Mesothelial cell of epicardium (in vitro differentiated cells): ENCODE results near the gene HDGFL1. TPM values are rescaled to one million over a fixed set of nuclear protein-coding genes. Genes with fewer than 3 reads are reported as not detected.
A peak's percentile ranks its signal among the peaks of the same experiment; 100 is the strongest.

Source experiments
- DNase-seq, 2 experiments: peaks; one replicate each; pipeline ENCODE4 v3.0.0; 2021; ENCODE audit warnings: low spot score in 2 of 2; ENCODE audit not compliant: unreplicated experiment in 2 of 2
- H3K27ac Mint-ChIP-seq: 2 replicates; pipeline ENCODE4 v1.8.0; 2021; ENCODE audit warnings: mixed read lengths
- H3K27me3 Mint-ChIP-seq: 2 replicates; pipeline ENCODE4 v1.8.0; 2021; ENCODE audit warnings: low read depth, mixed read lengths
- H3K36me3 Mint-ChIP-seq: 2 replicates; pipeline ENCODE4 v1.8.0; 2021; ENCODE audit warnings: mixed read lengths
- H3K4me1 Mint-ChIP-seq: 2 replicates; pipeline ENCODE4 v1.8.0; 2021; ENCODE audit warnings: mixed read lengths
- H3K4me3 Mint-ChIP-seq: 2 replicates; pipeline ENCODE4 v1.8.0; 2021; ENCODE audit warnings: mild to moderate bottlenecking, moderate library complexity, mixed read lengths
- H3K9me3 Mint-ChIP-seq: 2 replicates; pipeline ENCODE4 v1.8.0; 2021; ENCODE audit warnings: mixed read lengths
- CTCF ChIP-seq: fragments of 200-600 bp; sonication (generic); IDR thresholded peaks from one replicate; pipeline ENCODE4 v1.5.0; 2021; ENCODE audit warnings: antibody characterized with exemption; ENCODE audit not compliant: unreplicated experiment
- total RNA-seq: library from RNA; stranded (reverse); gene quantifications from 3 replicates; pipeline ENCODE4 v1.2.1, GENCODE V29; 2021

HDGFL1 gene
- total RNA-seq, 1 donor from 2014 or later, result 0.09 TPM

- no peak for TF ChIP-seq CTCF
- Mint-ChIP-seq H3K9me3 (peaks cover 25% of the 10 kb centered on the region), H3K27me3 (no peaks in the 10 kb centered on the region), H3K36me3 (peaks cover 6% of the 10 kb centered on the region), H3K4me1 (peaks cover 4% of the 10 kb centered on the region), H3K4me3 (no peak overlapping the region), H3K27ac (no peak overlapping the region)
- no peak for DNase-seq
Observed at GRCh38 chr6:22536122-22536521, 33.2 kb upstream of the HDGFL1 start.

- Mint-ChIP-seq H3K9me3 (peaks cover 9% of the 10 kb centered on the region), H3K27ac (peak overlapping the region; percentile 87), H3K27me3 (no peaks in the 10 kb centered on the region), H3K36me3 (no peaks in the 10 kb centered on the region), H3K4me3 (no peak overlapping the region), H3K4me1 (peaks cover 24% of the 10 kb centered on the region)
- no peak for DNase-seq
- TF ChIP-seq CTCF, result no peak
Observed at GRCh38 chr6:22544476-22544875, 24.9 kb upstream of the HDGFL1 start.

- Mint-ChIP-seq H3K4me1 (peaks cover 22% of the 10 kb centered on the region), H3K4me3 (no peak overlapping the region), H3K27ac (peak overlapping the region; percentile 87), H3K27me3 (no peaks in the 10 kb centered on the region), H3K36me3 (no peaks in the 10 kb centered on the region), H3K9me3 (peaks cover 9% of the 10 kb centered on the region)
- no peak for TF ChIP-seq CTCF
- DNase-seq, result no peak
Observed at GRCh38 chr6:22545051-22545450, 24.3 kb upstream of the HDGFL1 start.

GRCh38 chr6:22546236-22546635, 23.1 kb upstream of the HDGFL1 start:
- Mint-ChIP-seq H3K4me3 (no peak overlapping the region), H3K9me3 (peaks cover 10% of the 10 kb centered on the region), H3K4me1 (peaks cover 20% of the 10 kb centered on the region), H3K27me3 (no peaks in the 10 kb centered on the region), H3K36me3 (no peaks in the 10 kb centered on the region), H3K27ac (no peak overlapping the region)
- no peak for TF ChIP-seq CTCF
- no peak for DNase-seq

- Mint-ChIP-seq H3K4me1 (peaks cover 9% of the 10 kb centered on the region), H3K36me3 (peaks cover 11% of the 10 kb centered on the region), H3K27ac (no peak overlapping the region), H3K4me3 (no peak overlapping the region), H3K9me3 (peaks cover 22% of the 10 kb centered on the region), H3K27me3 (no peaks in the 10 kb centered on the region)
- no peak for DNase-seq
- no peak for TF ChIP-seq CTCF
Observed at GRCh38 chr6:22550971-22551670, 18.2 kb upstream of the HDGFL1 start.
